ENCODE measurements around the gene ACMSD. TPM values are rescaled to one million over a fixed set of nuclear protein-coding genes. Genes with fewer than 3 reads are reported as not detected.

The ACMSD gene
- total RNA-seq, 1 experiment from 2014 or later, result not detected

- CTCF ChIA-PET, result no interaction called here
- no TSS peak for BruUV-seq (replicated peaks)
- intact Hi-C loops (cut with micrococcal nuclease), result no loop called here
- no peak for TF ChIP-seq EZH2 (IDR thresholded peaks at IDR 0.05; ENCODE audit: low read length, unreplicated experiment)
- no peak for TF ChIP-seq EZH2phosphoT487 (IDR thresholded peaks at IDR 0.05; ENCODE audit: borderline replicate concordance, low read length)
- TF ChIP-seq CTCF (conservative IDR thresholded peaks at IDR 0.05; ENCODE audit: low read depth, low read length), result no peak
- Histone ChIP-seq H3K4me2 (ENCODE audit: low read length) (no peak overlapping the region), H2AFZ (ENCODE audit: low read length) (no peak overlapping the region), H3F3A (ENCODE audit: low read length, unreplicated experiment) (no peaks in the 10 kb centered on the region), H3K27me3 (ENCODE audit: low read length) (no peaks in the 10 kb centered on the region), H3K4me1 (ENCODE audit: insufficient read depth, low read length) (peaks cover 5% of the 10 kb centered on the region; the same call in 1 of the 2 replicates), H3K9ac (ENCODE audit: low read length) (no peak overlapping the region), H3K4me3 (ENCODE audit: low read length) (no peak overlapping the region), H3K79me2 (ENCODE audit: low read length) (peaks cover 93% of the 10 kb centered on the region), H4K20me1 (ENCODE audit: low read length) (peaks cover 70% of the 10 kb centered on the region), H3K36me3 (ENCODE audit: low read depth, low read length) (peaks cover 33% of the 10 kb centered on the region), H3K9me2 (replicated peaks; ENCODE audit: low read length) (no peaks in the 10 kb centered on the region), H3K27ac (ENCODE audit: low read length) (no peak overlapping the region), H3K9me3 (ENCODE audit: low read length) (no peaks in the 10 kb centered on the region)
- no peak for DNase-seq
- POLR2A ChIA-PET (ENCODE audit: unreplicated experiment), result no interaction called here
- no peak for ATAC-seq
Measured at GRCh38 chr2:134932864-134933526, 94.6 kb downstream of the ACMSD start.

- Histone ChIP-seq H3K9ac (ENCODE audit: low read length) (no peak overlapping the region), H3K9me3 (ENCODE audit: low read length) (no peaks in the 10 kb centered on the region), H3K27ac (ENCODE audit: low read length) (no peak overlapping the region), H3K4me3 (ENCODE audit: low read length) (no peak overlapping the region), H3K9me2 (replicated peaks; ENCODE audit: low read length) (no peaks in the 10 kb centered on the region), H4K20me1 (ENCODE audit: low read length) (peaks cover 65% of the 10 kb centered on the region), H3K79me2 (ENCODE audit: low read length) (peaks cover 92% of the 10 kb centered on the region), H2AFZ (ENCODE audit: low read length) (no peak overlapping the region), H3K36me3 (ENCODE audit: low read depth, low read length) (peaks cover 41% of the 10 kb centered on the region), H3F3A (ENCODE audit: low read length, unreplicated experiment) (no peaks in the 10 kb centered on the region), H3K27me3 (ENCODE audit: low read length) (no peaks in the 10 kb centered on the region), H3K4me2 (ENCODE audit: low read length) (no peak overlapping the region), H3K4me1 (ENCODE audit: insufficient read depth, low read length) (peaks cover 5% of the 10 kb centered on the region; the same call in 1 of the 2 replicates)
- no peak for DNase-seq
- BruUV-seq (replicated peaks), result no TSS peak
- intact Hi-C loops (cut with micrococcal nuclease), result no loop called here
- ATAC-seq, result no peak
- TF ChIP-seq EZH2phosphoT487 (IDR thresholded peaks at IDR 0.05; ENCODE audit: borderline replicate concordance, low read length), result no peak
- no peak for TF ChIP-seq EZH2 (IDR thresholded peaks at IDR 0.05; ENCODE audit: low read length, unreplicated experiment)
- CTCF ChIA-PET, result no interaction called here
- POLR2A ChIA-PET (ENCODE audit: unreplicated experiment), result interaction anchor here (0.7 kb wide), 1 partner anchor 49 kb away, joined by 5 read pairs; no protein-coding TSS in a partner anchor
Measured at GRCh38 chr2:134933732-134934131, 95.3 kb downstream of the ACMSD start.

DNA sequence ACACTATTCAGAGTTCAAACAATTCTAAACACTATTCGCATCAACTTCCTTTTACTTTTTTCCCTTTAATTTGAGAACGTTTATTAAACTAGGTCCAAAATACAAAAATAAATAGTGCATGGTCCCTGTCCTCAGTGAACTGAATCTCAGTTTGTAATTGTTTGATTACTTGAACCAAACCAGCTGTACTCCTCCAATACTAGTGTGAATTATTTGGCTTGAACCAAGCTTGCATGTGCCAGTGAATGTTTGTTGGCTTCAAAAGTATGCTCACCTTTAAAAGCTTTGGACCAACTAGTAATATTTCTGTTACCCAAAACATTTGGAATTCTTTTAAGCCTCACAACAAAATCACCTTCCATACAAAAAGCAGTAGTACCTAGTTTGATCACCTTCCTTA lies 95.7 kb downstream of the ACMSD start:
- Histone ChIP-seq H3K9me2 (replicated peaks; ENCODE audit: low read length) (no peaks in the 10 kb centered on the region), H3K4me1 (ENCODE audit: insufficient read depth, low read length) (peaks cover 5% of the 10 kb centered on the region; the same call in 1 of the 2 replicates), H2AFZ (ENCODE audit: low read length) (no peak overlapping the region), H3K9ac (ENCODE audit: low read length) (no peak overlapping the region), H3F3A (ENCODE audit: low read length, unreplicated experiment) (no peaks in the 10 kb centered on the region), H4K20me1 (ENCODE audit: low read length) (peaks cover 63% of the 10 kb centered on the region), H3K9me3 (ENCODE audit: low read length) (no peaks in the 10 kb centered on the region), H3K36me3 (ENCODE audit: low read depth, low read length) (peaks cover 44% of the 10 kb centered on the region), H3K4me3 (ENCODE audit: low read length) (no peak overlapping the region), H3K27me3 (ENCODE audit: low read length) (no peaks in the 10 kb centered on the region), H3K27ac (ENCODE audit: low read length) (no peak overlapping the region), H3K4me2 (ENCODE audit: low read length) (no peak overlapping the region), H3K79me2 (ENCODE audit: low read length) (peaks cover 90% of the 10 kb centered on the region)
- DNase-seq (no peak), ATAC-seq (no peak)
- no TSS peak for BruUV-seq (replicated peaks)
- ChIA-PET CTCF (no interaction called here), POLR2A (ENCODE audit: unreplicated experiment) (interaction anchor here (0.7 kb wide), 1 partner anchor 48 kb away, joined by 5 read pairs; no protein-coding TSS in a partner anchor)
- intact Hi-C loops (cut with micrococcal nuclease), result no loop called here
- TF ChIP-seq CTCF (conservative IDR thresholded peaks at IDR 0.05; ENCODE audit: low read depth, low read length), result no peak
- TF ChIP-seq EZH2phosphoT487 (IDR thresholded peaks at IDR 0.05; ENCODE audit: borderline replicate concordance, low read length), result no peak
- no peak for TF ChIP-seq EZH2 (IDR thresholded peaks at IDR 0.05; ENCODE audit: low read length, unreplicated experiment)

Data from PC-3 (cell line).